Measurements from ENCODE around the gene CDH23. TPM values are rescaled to one million over a fixed set of nuclear protein-coding genes. Genes with fewer than 3 reads are reported as not detected.
"Not testable (repeated sequence)": the region's sequence is repeated elsewhere in the genome, so short reads cannot be mapped to it uniquely, and the experiment has no call there.

CDH23 gene
- total RNA-seq, 1 donor = 0.36 TPM

GRCh38 chr10:71355886-71356285 lies 40.8 kb upstream of the CDH23 start:
- TF ChIP-seq CTCF (IDR thresholded peaks at IDR 0.05; ENCODE audit: extremely low read depth, low read depth, low read length) = no peak
- Histone ChIP-seq H3K4me2 (ENCODE audit: insufficient read depth, low read length) (no peak overlapping the region), H3K79me2 (ENCODE audit: insufficient read depth, low read length) (no peaks in the 10 kb centered on the region), H3K4me3 (ENCODE audit: insufficient read depth, low read length) (no peak overlapping the region), H3K27me3 (ENCODE audit: insufficient read depth, low read length) (no peaks in the 10 kb centered on the region), H3K36me3 (ENCODE audit: insufficient read depth, low read length) (no peaks in the 10 kb centered on the region), H3K4me1 (ENCODE audit: insufficient read depth, low read length) (peaks cover 6% of the 10 kb centered on the region), H2AFZ (ENCODE audit: low read length) (no peak overlapping the region), H3K27ac (ENCODE audit: low read depth, low read length) (no peak overlapping the region), H4K20me1 (ENCODE audit: insufficient read depth, low read length) (no peaks in the 10 kb centered on the region), H3K9me3 (ENCODE audit: low read depth, low read length) (no peaks in the 10 kb centered on the region)
- DNase-seq (ENCODE audit: insufficient read length, low spot score, missing footprints) = no peak

GRCh38 chr10:71357792-71358265 lies 38.9 kb upstream of the CDH23 start:
- Histone ChIP-seq H2AFZ (ENCODE audit: low read length) (no peak overlapping the region), H3K36me3 (ENCODE audit: insufficient read depth, low read length) (no peaks in the 10 kb centered on the region), H4K20me1 (ENCODE audit: insufficient read depth, low read length) (no peaks in the 10 kb centered on the region), H3K27me3 (ENCODE audit: insufficient read depth, low read length) (no peaks in the 10 kb centered on the region), H3K4me1 (ENCODE audit: insufficient read depth, low read length) (peaks cover 6% of the 10 kb centered on the region), H3K4me3 (ENCODE audit: insufficient read depth, low read length) (no peak overlapping the region), H3K4me2 (ENCODE audit: insufficient read depth, low read length) (no peak overlapping the region), H3K27ac (ENCODE audit: low read depth, low read length) (no peak overlapping the region), H3K9me3 (ENCODE audit: low read depth, low read length) (no peaks in the 10 kb centered on the region), H3K79me2 (ENCODE audit: insufficient read depth, low read length) (no peaks in the 10 kb centered on the region)
- TF ChIP-seq CTCF (IDR thresholded peaks at IDR 0.05; ENCODE audit: extremely low read depth, low read depth, low read length) = no peak
- DNase-seq (ENCODE audit: insufficient read length, low spot score, missing footprints) = peak; percentile 91

- Histone ChIP-seq H3K4me2 (ENCODE audit: insufficient read depth, low read length) (no peak overlapping the region), H3K27ac (ENCODE audit: low read depth, low read length) (no peak overlapping the region), H4K20me1 (ENCODE audit: insufficient read depth, low read length) (no peaks in the 10 kb centered on the region), H3K9me3 (ENCODE audit: low read depth, low read length) (no peaks in the 10 kb centered on the region), H3K4me1 (ENCODE audit: insufficient read depth, low read length) (peaks cover 6% of the 10 kb centered on the region), H3K4me3 (ENCODE audit: insufficient read depth, low read length) (no peak overlapping the region), H2AFZ (ENCODE audit: low read length) (no peak overlapping the region), H3K79me2 (ENCODE audit: insufficient read depth, low read length) (no peaks in the 10 kb centered on the region), H3K36me3 (ENCODE audit: insufficient read depth, low read length) (no peaks in the 10 kb centered on the region), H3K27me3 (ENCODE audit: insufficient read depth, low read length) (no peaks in the 10 kb centered on the region)
- DNase-seq (ENCODE audit: insufficient read length, low spot score, missing footprints) = no peak
- TF ChIP-seq CTCF (IDR thresholded peaks at IDR 0.05; ENCODE audit: extremely low read depth, low read depth, low read length) = no peak
These were observed 38.4 kb upstream of the CDH23 start for GRCh38 chr10:71358277-71358676.

GRCh38 chr10:71358906-71359305 lies 37.8 kb upstream of the CDH23 start:
- not testable (repeated sequence) for H3K36me3 ChIP-seq (ENCODE audit: insufficient read depth, low read length); H3K4me2 ChIP-seq (ENCODE audit: insufficient read depth, low read length); H3K4me3 ChIP-seq (ENCODE audit: insufficient read depth, low read length); H4K20me1 ChIP-seq (ENCODE audit: insufficient read depth, low read length); H3K79me2 ChIP-seq (ENCODE audit: insufficient read depth, low read length); H3K9me3 ChIP-seq (ENCODE audit: low read depth, low read length); H3K27ac ChIP-seq (ENCODE audit: low read depth, low read length); H2AFZ ChIP-seq (ENCODE audit: low read length); H3K4me1 ChIP-seq (ENCODE audit: insufficient read depth, low read length); DNase-seq (ENCODE audit: insufficient read length, low spot score, missing footprints); H3K27me3 ChIP-seq (ENCODE audit: insufficient read depth, low read length)
